Ishikawa (cell line): ENCODE results near the gene NME2.

Experiments used
- CEBPB ChIP-seq: IDR thresholded peaks from 2 replicates; pipeline ENCODE4 v1.6.1; 2012
- CREB1 ChIP-seq: IDR thresholded peaks from 2 replicates; pipeline ENCODE4 v1.6.1; 2012; ENCODE audit warnings: low read depth
- EGR1 ChIP-seq: IDR thresholded peaks from 2 replicates; pipeline ENCODE4 v1.6.1; 2012
- EP300 ChIP-seq: IDR thresholded peaks from 2 replicates; pipeline ENCODE4 v1.6.1; 2012; ENCODE audit warnings: borderline replicate concordance
- FOXM1 ChIP-seq: IDR thresholded peaks from 2 replicates; pipeline ENCODE4 v1.6.1; 2012; ENCODE audit warnings: low read depth, borderline replicate concordance
- MAX ChIP-seq: IDR thresholded peaks from 2 replicates; pipeline ENCODE4 v1.6.1; 2012
- NFIC ChIP-seq: IDR thresholded peaks from 2 replicates; pipeline ENCODE4 v1.6.1; 2012
- RAD21 ChIP-seq: IDR thresholded peaks from 2 replicates; pipeline ENCODE4 v1.6.1; 2012; ENCODE audit warnings: low read depth
- REST ChIP-seq: IDR thresholded peaks from 2 replicates; pipeline ENCODE4 v1.6.1; 2012; ENCODE audit warnings: low read depth, mild to moderate bottlenecking
- TAF1 ChIP-seq: IDR thresholded peaks from 2 replicates; pipeline ENCODE4 v1.6.1; 2012; ENCODE audit warnings: low read depth, mild to moderate bottlenecking
- TCF12 ChIP-seq: IDR thresholded peaks from 2 replicates; pipeline ENCODE4 v1.6.1; 2012; ENCODE audit warnings: low read depth
- TEAD4 ChIP-seq: IDR thresholded peaks from 2 replicates; pipeline ENCODE4 v1.6.1; 2012
- USF1 ChIP-seq: IDR thresholded peaks from 2 replicates; pipeline ENCODE4 v1.6.1; 2012
- YY1 ChIP-seq: IDR thresholded peaks from 2 replicates; pipeline ENCODE4 v1.6.1; 2012; ENCODE audit warnings: low read depth
- ZBTB7A ChIP-seq: IDR thresholded peaks from 2 replicates; pipeline ENCODE4 v1.6.1; 2012; ENCODE audit warnings: low read depth

Gene NME2

GRCh38 chr17:51120739-51121619 lies 45.2 kb upstream of the NME2 start, which contains the start of gene SPAG9:
SPAG9 (minus strand) TSS chr17:51120868; CDS start chr17:51120656, 212 bp downstream.
- TF ChIP-seq MAX: peak; percentile 76
- TF ChIP-seq NFIC: no peak
- TF ChIP-seq EGR1: no peak
- TF ChIP-seq ZBTB7A: no peak
- no peak for TF ChIP-seq TCF12
- no peak for TF ChIP-seq EP300
- no peak for TF ChIP-seq RAD21
- TF ChIP-seq TAF1: peak; percentile 37; the same call in 1 of the 2 replicates
- no peak for TF ChIP-seq REST
- no peak for TF ChIP-seq FOXM1
- TF ChIP-seq TEAD4: no peak
- TF ChIP-seq CEBPB: no peak
- no peak for TF ChIP-seq USF1
- peak; percentile 79 for TF ChIP-seq CREB1
- TF ChIP-seq YY1: peak; percentile 55; the same call in 1 of the 2 replicates

GRCh38 chr17:51121620-51122472 lies 44.4 kb upstream of the NME2 start:
- peak; percentile 96 for TF ChIP-seq USF1
- peak; percentile 92 for TF ChIP-seq MAX
- no peak for TF ChIP-seq FOXM1
- no peak for TF ChIP-seq RAD21
- peak; percentile 98 for TF ChIP-seq EGR1
- TF ChIP-seq TAF1: peak; percentile 46; the same call in 1 of the 2 replicates
- TF ChIP-seq YY1: no peak

GRCh38 chr17:51124640-51125503 lies 41.3 kb upstream of the NME2 start:
- TF ChIP-seq EGR1 (no peak), FOXM1 (no peak), USF1 (no peak), RAD21 (no peak), YY1 (no peak), TAF1 (no peak), CREB1 (no peak), NFIC (no peak), MAX (no peak), REST (no peak), TCF12 (no peak), TEAD4 (no peak), CEBPB (no peak), EP300 (no peak), ZBTB7A (no peak)

- TF ChIP-seq YY1 (no peak), RAD21 (no peak), TEAD4 (no peak), EP300 (no peak), CREB1 (no peak), REST (no peak), ZBTB7A (no peak), MAX (no peak), FOXM1 (no peak), TCF12 (no peak), EGR1 (no peak), USF1 (no peak)
Observed at GRCh38 chr17:51128076-51128475, 38.1 kb upstream of the NME2 start.
